BLaER1 treated with 17β-estradiol and CSF1 and Interleukin-3, amounts not matched to agents 10 nM and 100 nM (cell line): ENCODE measurements around the gene GUCD1.

Experiments used
- H3K27ac ChIP-seq, 11 experiments: shearing (Covaris generic); formaldehyde crosslinking; 2 replicates each; pipeline ENCODE4 v1.8.1; 2022
- H3K27me3 ChIP-seq, 11 experiments: shearing (Covaris generic); formaldehyde crosslinking; 2 replicates each; pipeline ENCODE4 v1.8.1; 2022
- H3K36me3 ChIP-seq, 11 experiments: shearing (Covaris generic); formaldehyde crosslinking; 2 replicates each; pipeline ENCODE4 v1.8.1; 2022
- H3K4me1 ChIP-seq, 10 experiments: shearing (Covaris generic); formaldehyde crosslinking; 2 replicates each; pipeline ENCODE4 v1.8.1; 2022
- H3K4me2 ChIP-seq, 11 experiments: shearing (Covaris generic); formaldehyde crosslinking; 2 replicates each; pipeline ENCODE4 v1.8.1; 2022
- H3K4me3 ChIP-seq, 10 experiments: shearing (Covaris generic); formaldehyde crosslinking; 2 replicates each; pipeline ENCODE4 v1.8.1; 2022
- H3K9ac ChIP-seq, 11 experiments: shearing (Covaris generic); formaldehyde crosslinking; 2 replicates each; pipeline ENCODE4 v1.8.1; 2022
- H3K9me3 ChIP-seq, 11 experiments: shearing (Covaris generic); formaldehyde crosslinking; replicated peaks in 1 of 11; 2 replicates each; pipeline ENCODE4 v1.8.1; 2022
- H4K20me1 ChIP-seq, 11 experiments: shearing (Covaris generic); formaldehyde crosslinking; 2 replicates each; pipeline ENCODE4 v1.8.1; 2022
- Cebpa-rat ChIP-seq, 11 experiments: shearing (Covaris generic); IDR thresholded peaks; 2 replicates each; pipeline ENCODE4 v1.8.1; 2022

The GUCD1 gene

DNA sequence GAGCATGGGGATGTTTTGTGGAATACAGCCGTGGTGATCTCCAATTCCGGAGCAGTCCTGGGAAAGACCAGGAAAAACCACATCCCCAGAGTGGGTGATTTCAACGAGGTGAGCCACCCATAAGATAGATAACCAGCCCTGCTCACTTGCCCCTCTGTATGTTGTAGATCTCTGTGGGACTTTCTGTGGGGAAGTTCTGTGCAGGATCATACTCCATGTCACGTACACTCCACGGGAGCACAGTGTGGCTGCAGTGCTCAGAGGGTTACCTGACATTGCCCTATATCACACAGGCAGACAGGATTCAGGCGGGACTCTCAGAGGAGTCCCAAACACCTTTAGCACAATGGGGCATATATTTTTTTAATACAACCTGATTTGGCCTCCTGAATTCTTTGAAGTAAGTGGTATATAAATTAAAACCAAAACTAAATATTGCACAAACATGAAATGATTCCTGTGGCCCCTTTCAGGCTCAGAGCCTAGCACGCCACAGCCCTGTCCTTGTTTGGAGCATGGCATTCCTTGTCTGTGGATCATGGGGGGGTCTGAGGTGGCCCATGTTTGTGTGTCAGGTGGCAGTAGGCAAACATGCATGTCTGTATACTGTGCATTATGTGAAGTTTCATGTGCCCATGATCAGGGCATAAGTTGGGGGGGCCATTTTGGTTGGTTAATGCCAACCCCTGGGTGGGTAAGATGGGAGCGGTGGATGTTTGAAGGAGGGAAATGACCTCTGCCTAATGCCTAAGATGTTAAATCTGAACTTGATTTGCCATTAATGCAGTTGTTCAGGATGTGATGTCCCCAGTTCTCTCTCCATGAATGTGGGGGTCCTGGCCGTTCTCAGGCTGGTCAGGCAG is 41.3 kb downstream of the GUCD1 start:
- H4K20me1 ChIP-seq: no peaks in the 10 kb centered on the region
- H3K27me3 ChIP-seq: no peaks in the 10 kb centered on the region
- peak overlapping the region in 8 of 11 experiments; percentile 16 to 91 (median 54); a peak in 11 of 22 replicates for H3K9ac ChIP-seq
- H3K4me3 ChIP-seq: no peak overlapping the region; a peak in 1 of 20 replicates
- no peaks in the 10 kb centered on the region for H3K9me3 ChIP-seq
- H3K4me1 ChIP-seq: peaks cover 96 to 100% (median 97%) of the 10 kb centered on the region in 10 experiments
- peak overlapping the region; percentile 78 to 96 (median 88) for H3K4me2 ChIP-seq
- peak overlapping the region in 10 of 11 experiments; percentile 57 to 100 (median 98); a peak in 19 of 22 replicates for H3K27ac ChIP-seq
- H3K36me3 ChIP-seq: peaks cover 0 to 26% (median 0%) of the 10 kb centered on the region in 11 experiments; a peak in 6 of 22 replicates
- TF ChIP-seq Cebpa-rat (IDR thresholded peaks at IDR 0.05): no peak

DNA sequence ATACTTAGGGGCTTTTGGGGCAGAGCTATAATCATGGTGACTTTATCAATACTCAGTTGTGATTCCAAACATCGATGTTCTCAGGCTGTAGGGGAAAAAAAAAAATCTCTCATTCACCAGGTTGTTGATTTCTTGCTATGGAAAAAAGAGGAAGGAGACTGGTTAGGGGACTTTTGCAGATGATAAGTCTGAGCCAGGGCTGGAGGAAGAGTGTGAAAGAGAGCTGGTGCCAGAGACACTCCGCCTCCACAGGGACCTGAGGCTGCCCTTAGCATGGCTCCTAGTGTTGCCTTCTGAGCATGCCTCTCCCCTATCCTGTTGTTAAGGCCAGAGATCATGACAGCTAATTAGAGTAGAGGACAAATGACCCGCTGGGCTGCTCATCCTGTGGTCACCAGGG is 42.9 kb downstream of the GUCD1 start:
- Histone ChIP-seq H3K4me3 (peak overlapping the region in 3 of 10 experiments; percentile 13 to 47 (median 38); a peak in 2 of 20 replicates), H4K20me1 (no peaks in the 10 kb centered on the region), H3K4me1 (peaks cover 95 to 100% (median 97%) of the 10 kb centered on the region in 10 experiments), H3K9me3 (no peaks in the 10 kb centered on the region), H3K4me2 (peak overlapping the region; percentile 78 to 96 (median 88)), H3K27me3 (no peaks in the 10 kb centered on the region), H3K36me3 (peaks cover 0 to 25% (median 0%) of the 10 kb centered on the region in 11 experiments; a peak in 6 of 22 replicates), H3K27ac (peak overlapping the region; percentile 59 to 100 (median 98); a peak in 21 of 22 replicates), H3K9ac (peak overlapping the region; percentile 68 to 97 (median 90); a peak in 21 of 22 replicates)
- no peak for TF ChIP-seq Cebpa-rat (IDR thresholded peaks at IDR 0.05)

DNA sequence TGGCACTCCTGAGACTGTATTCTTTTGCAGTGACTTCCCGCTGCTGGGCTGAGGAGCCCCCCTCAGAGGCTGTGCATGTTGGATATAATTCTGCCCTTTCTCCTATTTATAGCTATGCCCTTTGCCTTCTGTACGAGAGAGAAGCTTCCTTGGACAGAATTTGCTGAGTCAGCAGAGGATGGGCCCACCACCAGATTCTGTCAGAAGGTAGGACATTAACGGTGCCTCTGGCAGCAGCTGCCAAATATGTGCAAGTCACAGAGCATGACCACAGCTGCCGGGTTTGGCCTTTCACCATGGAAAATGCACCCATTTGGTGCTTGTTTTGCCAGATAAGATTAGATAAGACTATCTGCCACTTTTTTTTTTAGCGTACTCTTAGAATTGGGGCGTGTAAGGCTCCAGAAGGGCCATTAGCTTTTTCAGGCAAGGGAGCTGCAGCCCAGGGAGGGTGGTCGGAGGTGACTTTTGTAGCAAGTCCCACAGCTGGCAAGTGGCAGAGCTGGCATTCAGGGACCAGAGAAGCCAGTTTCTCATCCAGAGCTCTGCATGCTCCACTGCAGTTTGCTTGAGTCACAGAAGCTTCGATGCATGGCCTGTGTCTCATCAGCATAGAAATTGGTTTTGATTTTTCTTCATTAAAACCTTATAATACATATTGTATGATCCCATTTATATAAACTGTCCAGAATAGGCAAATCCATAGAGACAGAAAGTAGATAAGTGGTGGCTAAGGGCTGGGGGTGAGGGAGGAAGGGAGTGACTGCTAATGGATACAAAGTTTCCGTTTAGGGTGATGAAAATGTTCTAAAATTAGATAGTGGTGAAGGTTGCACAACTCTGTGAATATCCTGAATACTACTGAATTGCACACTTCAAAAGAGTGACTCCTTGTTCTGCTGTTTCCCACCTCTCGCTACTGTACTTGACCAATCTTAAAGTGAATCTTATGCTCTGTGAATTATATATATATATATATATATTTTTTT is 44.0 kb downstream of the GUCD1 start:
- no peaks in the 10 kb centered on the region for H4K20me1 ChIP-seq
- H3K9ac ChIP-seq: peak overlapping the region; percentile 72 to 97 (median 90); a peak in 21 of 22 replicates
- peaks cover 95 to 100% (median 97%) of the 10 kb centered on the region in 10 experiments for H3K4me1 ChIP-seq
- peak overlapping the region in 8 of 10 experiments; percentile 20 to 59 (median 44); a peak in 12 of 20 replicates for H3K4me3 ChIP-seq
- no peaks in the 10 kb centered on the region for H3K9me3 ChIP-seq
- TF ChIP-seq Cebpa-rat (IDR thresholded peaks at IDR 0.05): peak in 9 of 11 experiments; percentile 70 to 99 (median 91); a peak in 17 of 22 replicates
- H3K4me2 ChIP-seq: peak overlapping the region; percentile 78 to 96 (median 88)
- H3K27ac ChIP-seq: peak overlapping the region; percentile 63 to 100 (median 98); a peak in 21 of 22 replicates
- H3K36me3 ChIP-seq: peaks cover 0 to 24% (median 0%) of the 10 kb centered on the region in 11 experiments; a peak in 6 of 22 replicates
- no peaks in the 10 kb centered on the region for H3K27me3 ChIP-seq

DNA sequence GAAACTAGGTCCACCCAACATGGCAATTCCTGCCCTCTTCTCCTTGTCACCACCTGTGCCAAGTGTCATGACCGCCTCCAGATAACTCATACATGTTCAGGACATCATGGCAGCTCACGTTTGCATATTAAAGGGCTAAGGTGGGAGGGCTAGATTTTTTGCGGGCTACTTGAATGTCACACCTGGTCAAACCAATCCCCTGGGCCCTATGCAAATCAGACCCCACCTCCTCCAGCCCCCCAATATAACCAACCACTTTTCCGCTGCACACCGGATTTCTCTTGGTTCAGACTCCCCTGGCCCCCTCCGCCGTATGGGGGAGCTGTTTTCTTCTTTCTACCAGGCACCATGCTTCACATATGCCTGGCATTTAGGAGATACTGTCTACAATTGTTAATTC is 47.2 kb downstream of the GUCD1 start:
- Histone ChIP-seq H3K4me3 (peak overlapping the region in 3 of 10 experiments; percentile 9 to 41 (median 19); a peak in 3 of 20 replicates), H3K27me3 (no peaks in the 10 kb centered on the region), H3K4me1 (peaks cover 94 to 100% (median 96%) of the 10 kb centered on the region in 10 experiments), H3K9me3 (no peaks in the 10 kb centered on the region), H3K36me3 (no peaks in the 10 kb centered on the region), H4K20me1 (no peaks in the 10 kb centered on the region), H3K4me2 (peak overlapping the region; percentile 81 to 96 (median 88)), H3K27ac (peak overlapping the region; percentile 73 to 100 (median 98)), H3K9ac (peak overlapping the region; percentile 68 to 97 (median 89); a peak in 21 of 22 replicates)
- no peak for TF ChIP-seq Cebpa-rat (IDR thresholded peaks at IDR 0.05)

DNA sequence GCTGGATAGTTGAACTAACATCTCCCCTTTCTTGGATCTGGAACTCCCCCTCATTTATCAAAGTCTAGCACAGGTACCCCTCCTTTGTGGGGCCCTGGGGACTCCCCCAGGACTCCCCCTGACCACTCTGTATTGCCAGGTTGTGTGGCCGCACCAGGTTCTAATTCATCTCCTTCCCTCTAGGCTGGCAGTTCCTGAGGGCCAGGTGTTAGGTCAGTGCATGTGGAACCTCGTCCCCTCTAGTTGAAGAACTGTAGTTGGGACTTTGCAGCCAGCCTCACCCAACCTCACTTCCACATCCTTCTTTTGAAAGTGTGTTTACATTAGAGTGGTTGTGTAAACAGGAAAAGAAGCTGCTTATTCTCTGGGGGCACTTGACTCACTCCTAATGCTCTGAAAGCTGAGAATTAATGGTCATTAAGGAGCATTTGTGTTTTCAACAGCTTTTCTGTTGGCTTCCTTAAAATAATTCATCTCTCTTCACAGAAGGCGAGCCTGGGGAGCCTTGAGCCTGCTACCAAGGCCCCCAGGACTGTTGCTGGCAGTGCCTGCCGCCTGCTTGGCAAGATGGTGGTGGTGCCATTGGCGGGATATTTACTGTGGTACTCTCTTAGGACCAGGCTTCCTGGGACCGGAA is 48.0 kb downstream of the GUCD1 start:
- H3K27ac ChIP-seq: peak overlapping the region; percentile 73 to 100 (median 98)
- H3K9ac ChIP-seq: peak overlapping the region; percentile 68 to 97 (median 89); a peak in 21 of 22 replicates
- peak overlapping the region in 5 of 10 experiments; percentile 5 to 41 (median 19); a peak in 6 of 20 replicates for H3K4me3 ChIP-seq
- peak overlapping the region; percentile 81 to 96 (median 88) for H3K4me2 ChIP-seq
- peak in 7 of 11 experiments; percentile 11 to 50 (median 46); a peak in 5 of 22 replicates for TF ChIP-seq Cebpa-rat (IDR thresholded peaks at IDR 0.05)
- H3K36me3 ChIP-seq: no peaks in the 10 kb centered on the region
- H4K20me1 ChIP-seq: no peaks in the 10 kb centered on the region
- no peaks in the 10 kb centered on the region for H3K27me3 ChIP-seq
- peaks cover 92 to 100% (median 96%) of the 10 kb centered on the region in 10 experiments for H3K4me1 ChIP-seq
- H3K9me3 ChIP-seq: no peaks in the 10 kb centered on the region

DNA sequence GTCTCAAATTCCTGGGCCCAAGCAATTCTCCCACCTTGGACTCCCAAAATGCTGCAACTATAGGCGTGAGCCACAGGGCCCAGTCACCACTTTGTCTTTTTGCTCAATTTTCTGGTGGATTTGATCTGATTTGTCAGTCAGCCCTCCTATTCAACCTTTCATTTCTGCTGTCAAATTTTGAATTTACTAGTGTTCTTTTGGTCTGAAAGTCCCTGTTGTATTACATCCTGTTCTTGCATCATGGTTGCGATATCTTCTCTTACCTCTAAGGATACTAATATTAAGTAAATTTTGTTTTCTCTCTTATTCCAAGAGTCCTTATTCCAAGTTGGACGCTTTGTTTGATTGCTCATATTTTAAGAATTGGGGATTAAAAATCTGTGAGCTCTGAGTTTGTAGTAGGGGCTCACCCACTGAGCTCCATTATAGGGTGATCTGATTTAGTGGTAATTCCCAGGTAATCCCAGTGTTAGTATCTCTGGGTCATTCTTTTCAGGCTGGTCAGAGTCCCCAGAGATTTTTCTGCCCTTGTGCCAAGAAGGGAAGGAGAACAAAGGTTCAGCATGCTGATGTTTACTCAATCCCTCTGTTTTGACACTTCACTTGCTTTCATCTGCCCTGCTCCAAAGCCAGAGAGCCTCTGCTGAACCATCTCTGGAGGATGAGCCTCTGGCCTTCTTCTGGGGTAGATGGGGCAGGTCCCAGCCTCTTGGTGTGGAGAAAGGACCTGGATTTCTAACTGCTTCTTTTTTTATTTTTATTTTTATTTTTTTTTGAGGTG is 49.8 kb downstream of the GUCD1 start:
- Histone ChIP-seq H4K20me1 (no peaks in the 10 kb centered on the region), H3K9me3 (no peaks in the 10 kb centered on the region), H3K4me2 (peak overlapping the region; percentile 72 to 96 (median 88); a peak in 21 of 22 replicates), H3K4me1 (peaks cover 88 to 100% (median 97%) of the 10 kb centered on the region in 10 experiments), H3K9ac (peak overlapping the region; percentile 1 to 97 (median 89); a peak in 16 of 22 replicates), H3K4me3 (peak overlapping the region in 3 of 10 experiments; percentile 35 to 56 (median 38); a peak in 3 of 20 replicates), H3K27ac (peak overlapping the region; percentile 31 to 100 (median 98); a peak in 21 of 22 replicates), H3K27me3 (no peaks in the 10 kb centered on the region), H3K36me3 (no peaks in the 10 kb centered on the region)
- peak in 1 of 11 experiments; percentile 36; a peak in 1 of 22 replicates for TF ChIP-seq Cebpa-rat (IDR thresholded peaks at IDR 0.05)

DNA sequence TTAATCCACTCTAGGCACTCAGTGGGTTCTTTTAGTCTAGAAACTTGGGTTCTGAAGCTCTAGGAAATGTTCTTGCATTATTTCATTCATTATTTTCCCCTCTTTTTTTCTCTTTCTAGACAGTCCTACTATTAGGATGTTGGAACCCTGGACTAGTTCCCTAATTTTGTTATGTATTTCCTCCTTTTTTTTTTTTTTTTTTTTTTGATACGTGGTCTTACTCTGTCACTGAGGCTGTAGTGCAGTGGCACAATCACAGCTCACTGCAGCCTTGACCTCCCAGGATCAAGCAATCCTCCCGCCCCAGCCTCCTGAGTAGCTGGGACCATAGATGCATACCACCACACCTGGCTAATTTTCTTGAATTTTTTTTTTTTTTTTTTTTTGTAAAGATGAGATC is 50.4 kb downstream of the GUCD1 start:
- no peak for TF ChIP-seq Cebpa-rat (IDR thresholded peaks at IDR 0.05)
- peak overlapping the region; percentile 72 to 96 (median 88) for H3K4me2 ChIP-seq

More for the DNA sequence above, 50.4 kb downstream of the GUCD1 start:
- Histone ChIP-seq H4K20me1 (no peaks in the 10 kb centered on the region), H3K4me1 (peaks cover 82 to 98% (median 94%) of the 10 kb centered on the region in 10 experiments), H3K9ac (peak overlapping the region in 8 of 11 experiments; percentile 34 to 97 (median 90); a peak in 14 of 22 replicates), H3K36me3 (no peaks in the 10 kb centered on the region), H3K9me3 (no peaks in the 10 kb centered on the region), H3K27me3 (no peaks in the 10 kb centered on the region), H3K27ac (peak overlapping the region; percentile 27 to 100 (median 98); a peak in 21 of 22 replicates), H3K4me3 (peak overlapping the region in 4 of 10 experiments; percentile 23 to 56 (median 40); a peak in 5 of 20 replicates)
